CD4-positive, alpha-beta T cell treated with Interferon gamma for 1 hour (primary cell): ENCODE data around the gene TRPT1.
A peak's percentile ranks its signal among the peaks of the same experiment; 100 is the strongest.

Source experiments
- DNase-seq: peaks from one replicate; pipeline ENCODE4 v3.0.0-alpha.2; 2020

Gene TRPT1

DNA sequence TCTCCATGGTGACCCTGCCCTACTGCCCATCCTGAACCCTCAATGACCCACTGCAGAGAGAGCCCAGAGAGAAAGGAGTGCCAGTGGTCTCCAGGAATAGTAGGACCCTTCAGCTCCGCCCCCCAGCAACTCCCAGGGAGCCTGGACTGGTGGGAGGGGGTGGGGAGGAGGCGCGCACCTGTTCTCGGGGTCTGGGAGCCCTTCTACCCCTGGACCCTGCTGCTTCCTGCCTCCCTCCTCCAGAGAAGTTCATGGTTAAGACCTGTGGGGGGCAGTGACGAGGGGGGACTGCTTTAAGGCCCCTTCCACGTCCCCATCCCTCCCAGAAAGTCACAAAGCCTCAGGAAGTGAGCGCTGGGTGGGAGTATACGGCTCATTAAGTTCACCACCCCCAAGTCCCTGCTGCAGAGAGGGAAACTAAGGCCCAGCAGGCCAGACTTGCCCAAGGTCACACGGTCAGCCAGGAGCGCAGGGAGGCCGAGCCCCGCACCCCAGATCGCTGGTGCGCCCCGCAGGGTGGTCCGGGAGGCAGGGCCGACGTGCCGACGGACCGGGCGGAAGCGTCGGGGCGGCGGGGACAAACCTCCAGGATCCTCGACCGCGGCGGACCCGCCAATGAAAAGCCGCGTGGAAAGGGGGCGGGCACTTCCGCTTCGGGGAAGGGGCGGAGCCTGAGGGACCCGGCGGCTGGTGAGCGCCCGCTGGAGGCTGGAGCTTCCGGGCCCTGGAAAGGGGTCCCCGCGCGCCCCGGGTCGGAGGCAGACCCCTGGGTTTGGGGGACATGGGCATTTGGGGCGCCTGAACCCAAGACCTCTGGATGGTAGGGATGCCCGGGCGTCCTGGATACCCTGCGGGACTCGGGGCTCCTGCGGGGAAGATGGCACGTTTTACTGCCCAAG lies at the start of gene TRPT1, which contains the start of gene NUDT22:
Gene TRPT1, minus strand, starts transcription at position 579 of the 899 bp plus-strand sequence. Its CDS starts 326 bp downstream, at position 253.
Gene NUDT22, plus strand, starts transcription at position 667 of the 899 bp plus-strand sequence. CDS start 379 bp downstream, outside the sequence.
- DNase-seq = peak; percentile 83

DNA sequence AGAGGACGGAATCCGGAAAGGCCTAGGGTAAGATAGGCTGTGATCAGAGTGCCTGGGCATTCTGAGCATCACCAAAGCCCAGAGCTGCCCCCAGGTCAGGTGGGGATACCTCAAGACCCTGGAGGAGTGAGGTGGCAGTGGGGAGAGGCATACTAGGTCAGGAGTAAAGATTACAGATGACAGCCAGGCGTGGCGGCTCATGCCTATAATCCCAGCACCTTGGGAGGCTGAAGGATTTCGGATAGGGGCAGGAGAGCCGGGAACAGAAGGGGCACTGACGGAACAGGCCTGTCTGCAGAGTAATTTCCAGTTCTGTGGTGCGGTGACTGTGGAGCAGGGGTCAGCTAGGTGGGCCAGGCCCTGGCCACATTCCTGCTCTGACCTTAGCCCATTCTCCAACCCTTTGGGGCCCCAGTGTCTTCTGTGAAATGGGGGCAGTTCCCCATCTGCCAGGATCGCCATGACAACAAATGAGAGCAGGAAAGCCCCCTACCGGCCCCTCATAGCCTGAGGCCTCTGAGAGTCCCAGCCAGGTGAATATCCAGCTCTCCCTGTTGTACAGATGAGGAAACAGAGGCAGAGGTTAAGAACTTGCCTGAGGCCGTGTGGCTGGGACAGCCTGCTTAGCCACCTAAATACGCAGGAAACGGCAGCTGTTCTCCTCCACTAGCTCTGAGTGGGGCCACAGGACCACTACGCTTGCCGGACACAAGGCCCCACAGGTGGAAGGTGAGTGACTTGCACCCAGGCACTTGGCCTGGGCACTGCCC lies 49.2 kb upstream of the TRPT1 start:
- DNase-seq = no peak

- DNase-seq = peak; percentile 97
Observed at GRCh38 chr11:64269540-64270220, 43.7 kb upstream of the TRPT1 start.

GRCh38 chr11:64268893-64269539 lies 43.0 kb upstream of the TRPT1 start:
- DNase-seq = peak; percentile 48

GRCh38 chr11:64268025-64268892 lies 42.3 kb upstream of the TRPT1 start:
- no peak for DNase-seq

DNA sequence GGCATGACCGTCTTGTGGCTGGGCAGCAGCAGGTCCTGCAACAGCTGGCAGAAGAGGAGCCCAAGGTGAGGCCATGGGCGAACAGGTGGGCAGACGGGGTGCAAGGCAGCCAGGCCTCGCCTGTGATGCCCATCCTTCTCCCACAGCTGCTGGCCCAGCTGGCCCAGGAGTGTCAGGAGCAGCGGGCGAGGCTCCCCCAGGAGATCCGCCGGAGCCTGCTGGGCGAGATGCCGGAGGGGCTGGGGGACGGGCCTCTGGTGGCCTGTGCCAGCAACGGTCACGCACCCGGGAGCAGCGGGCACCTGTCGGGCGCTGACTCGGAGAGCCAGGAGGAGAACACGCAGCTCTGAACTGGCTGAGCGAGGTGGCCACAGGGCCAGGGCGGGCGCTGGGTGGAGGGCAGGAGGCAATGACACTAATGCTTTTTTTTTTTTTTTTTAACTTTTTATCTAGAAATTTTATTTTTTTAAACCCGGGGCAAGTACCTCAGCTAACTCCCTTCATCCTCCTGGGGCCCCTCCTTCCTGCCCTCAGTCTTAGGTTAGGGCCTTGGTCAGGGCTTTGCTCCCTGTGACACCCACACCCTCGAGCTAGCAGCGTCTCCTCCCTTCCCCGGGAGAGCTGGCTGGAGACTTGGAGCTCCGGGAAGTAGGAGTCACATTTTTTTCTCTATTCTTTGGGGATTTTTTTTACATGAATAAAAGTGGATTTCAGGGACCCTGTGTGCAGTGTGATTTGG lies 41.4 kb upstream of the TRPT1 start:
- no peak for DNase-seq

DNA sequence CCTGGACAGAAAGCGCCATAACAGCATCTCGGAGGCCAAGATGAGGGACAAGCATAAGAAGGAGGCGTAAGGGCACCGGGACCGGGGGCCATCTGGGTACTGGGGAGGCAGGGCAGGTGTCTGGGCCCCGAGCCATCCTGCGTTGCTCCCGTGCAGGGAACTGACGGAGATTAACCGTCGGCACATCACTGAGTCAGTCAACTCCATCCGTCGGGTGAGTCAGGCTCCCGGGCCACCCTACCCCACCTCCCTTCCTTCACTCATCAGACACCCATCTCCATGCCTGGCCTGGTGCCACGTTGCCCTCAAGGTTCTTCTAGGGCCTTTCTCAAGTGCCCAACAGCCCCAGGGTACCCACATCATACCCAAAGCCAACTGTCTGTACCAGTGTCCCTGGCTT lies 40.4 kb upstream of the TRPT1 start:
- no peak for DNase-seq

DNA sequence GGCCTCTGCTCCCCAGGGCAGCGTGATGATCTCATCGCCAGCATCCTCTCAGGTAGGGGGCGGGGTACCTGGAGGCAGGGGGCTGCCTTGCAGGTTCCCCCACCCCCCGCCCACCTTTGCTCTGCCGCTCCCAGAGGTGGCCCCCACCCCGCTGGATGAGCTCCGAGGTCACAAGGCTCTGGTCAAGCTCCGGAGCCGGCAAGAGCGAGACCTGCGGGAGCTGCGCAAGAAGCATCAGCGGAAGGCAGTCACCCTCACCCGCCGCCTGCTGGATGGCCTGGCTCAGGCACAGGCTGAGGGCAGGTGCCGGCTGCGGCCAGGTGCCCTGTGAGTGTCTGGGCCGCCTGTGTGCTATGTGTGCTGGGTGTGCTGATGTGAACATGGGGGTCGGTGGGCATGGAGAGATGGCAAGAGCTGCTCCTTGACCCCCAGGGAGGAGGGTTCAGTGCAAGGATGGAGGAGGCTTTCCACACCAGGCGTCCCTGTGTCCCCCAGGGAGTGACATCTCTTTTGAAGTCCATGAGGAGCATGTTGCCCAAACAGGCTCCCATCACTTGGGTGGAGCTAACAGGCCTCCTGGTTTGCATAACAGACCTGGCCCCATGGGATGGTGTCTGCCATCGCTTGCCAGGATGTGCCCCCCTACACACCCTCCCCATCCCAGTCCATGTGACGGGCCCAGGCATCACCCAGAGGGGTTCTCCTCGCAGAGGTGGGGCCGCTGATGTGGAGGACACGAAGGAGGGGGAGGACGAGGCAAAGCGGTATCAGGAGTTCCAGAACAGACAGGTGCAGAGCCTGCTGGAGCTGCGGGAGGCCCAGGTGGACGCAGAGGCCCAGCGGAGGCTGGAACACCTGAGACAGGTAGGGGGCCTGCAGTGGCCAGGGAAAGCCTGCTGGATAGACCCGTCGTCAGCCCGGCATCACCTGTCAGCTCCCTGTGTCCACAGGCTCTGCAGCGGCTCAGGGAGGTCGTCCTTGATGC lies 39.5 kb upstream of the TRPT1 start:
- DNase-seq = no peak

GRCh38 chr11:64264371-64264852 lies 38.4 kb upstream of the TRPT1 start:
- no peak for DNase-seq

GRCh38 chr11:64263947-64264317 lies 37.9 kb upstream of the TRPT1 start:
- DNase-seq = no peak

GRCh38 chr11:64263021-64263946 lies 37.3 kb upstream of the TRPT1 start:
- DNase-seq = no peak

GRCh38 chr11:64262271-64263002 lies 36.5 kb upstream of the TRPT1 start:
- no peak for DNase-seq

GRCh38 chr11:64261556-64262080 lies 35.6 kb upstream of the TRPT1 start:
- no peak for DNase-seq

DNA sequence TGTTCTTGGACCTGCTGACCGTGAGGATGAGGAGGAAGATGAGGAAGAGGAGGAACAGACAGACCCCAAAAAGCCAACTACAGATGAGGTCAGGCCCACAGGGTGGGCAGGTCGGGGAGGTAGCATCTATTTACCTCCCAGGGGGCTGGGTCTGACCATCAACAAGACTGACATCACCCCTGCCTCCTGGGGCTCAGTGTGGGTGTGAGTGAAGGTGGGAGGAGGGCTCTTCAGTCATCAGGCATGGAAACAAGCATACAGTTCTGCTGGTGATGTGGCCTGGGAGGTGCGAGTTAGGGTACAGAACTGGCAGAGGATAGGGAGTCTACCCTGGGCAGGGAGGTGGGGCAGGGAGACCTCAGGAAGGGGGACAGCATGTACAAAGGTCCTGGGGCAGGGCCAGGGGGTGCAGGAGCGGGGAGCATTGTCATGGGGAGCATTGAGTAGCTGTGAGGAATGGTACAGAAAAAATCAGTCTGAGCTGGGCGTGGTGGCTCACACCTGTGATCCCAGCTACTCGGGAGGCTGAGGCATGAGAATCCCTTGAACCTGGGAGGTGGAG lies 34.2 kb upstream of the TRPT1 start:
- DNase-seq = no peak

- no peak for DNase-seq
Observed at GRCh38 chr11:64259533-64260067, 33.6 kb upstream of the TRPT1 start.

DNA sequence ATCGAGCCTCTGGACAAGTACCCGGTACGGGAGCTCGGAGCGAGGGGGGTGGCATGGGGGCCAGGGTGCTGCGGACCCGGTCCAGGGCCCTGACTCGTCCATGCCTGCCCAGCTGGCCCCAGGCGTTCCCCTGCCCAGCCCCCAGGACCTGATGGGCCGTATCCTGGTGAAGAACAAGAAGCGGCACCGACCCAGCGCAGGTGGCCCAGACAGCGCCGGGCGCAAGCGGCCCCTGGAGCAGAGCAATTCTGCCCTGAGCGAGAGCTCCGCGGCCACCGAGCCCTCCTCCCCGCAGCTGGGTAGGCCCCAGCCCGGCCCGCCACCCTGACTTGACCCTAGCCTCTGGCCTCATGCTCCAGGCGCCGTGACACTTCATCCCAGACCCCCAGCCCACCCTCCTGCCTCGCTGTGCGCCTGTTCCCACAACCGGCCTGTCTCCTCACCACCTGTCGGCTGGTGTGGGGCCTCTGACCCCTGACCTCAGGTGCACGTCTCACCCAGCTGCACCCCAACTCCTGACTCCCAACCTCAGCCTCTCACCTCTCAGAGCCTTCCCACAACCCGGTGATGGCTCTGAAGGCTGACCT lies 33.1 kb upstream of the TRPT1 start:
- DNase-seq = no peak
